Measurements from ENCODE around the gene TMEM63C. TPM values are rescaled to one million over a fixed set of nuclear protein-coding genes. Genes with fewer than 3 reads are reported as not detected.

TMEM63C gene
- total and polyA plus RNA-seq, 2 donors (not counting 1 experiment from before 2014, with no cell fraction given) = 0.63 to 3.2 TPM

- H2AFZ ChIP-seq (ENCODE audit: insufficient read depth, low read depth, low read length, poor library complexity, severe bottlenecking) = no peak overlapping the region
- H3K27me3 Mint-ChIP-seq = peaks cover 20% of the 10 kb centered on the region
- H3K4me2 ChIP-seq (replicated peaks; ENCODE audit: low read depth, low read length, poor library complexity, severe bottlenecking) = no peak overlapping the region
- H3K9ac ChIP-seq (ENCODE audit: low read length) = no peak overlapping the region
- H3K36me3 ChIP-seq (replicated peaks in 1 of 2; ENCODE audit: control extremely low read depth in 1 of 2, control insufficient read depth in 1 of 2, extremely low read depth in 1 of 2, insufficient read depth in 2 of 2, low read length in 1 of 2) = no peaks in the 10 kb centered on the region
- peaks cover 0 to 3% (median 0%) of the 10 kb centered on the region in 4 experiments for H3K27me3 ChIP-seq (replicated peaks in 1 of 4; ENCODE audit: control extremely low read depth in 1 of 4, control insufficient read depth in 3 of 4, insufficient read depth in 4 of 4, low read length in 3 of 4)
- H3K4me1 Mint-ChIP-seq = no peaks in the 10 kb centered on the region
- H3K79me2 ChIP-seq (ENCODE audit: control insufficient read depth, insufficient read depth, low read length) = no peaks in the 10 kb centered on the region
- 87% methylated on average over 8 of the region's 9 CpGs for WGBS (ENCODE audit: insufficient coverage)
- no peaks in the 10 kb centered on the region for H3K9me3 ChIP-seq (ENCODE audit: control extremely low read depth in 1 of 3, control insufficient read depth in 2 of 3, insufficient read depth in 1 of 3, low read length in 2 of 3)
- DNase-seq (no peak), ATAC-seq (ENCODE audit: low read depth) (no peak)
- no peaks in the 10 kb centered on the region for H3K4me1 ChIP-seq (ENCODE audit: control insufficient read depth in 2 of 2, insufficient read depth in 2 of 2, low read length in 2 of 2)
- H3K4me3 Mint-ChIP-seq = no peak overlapping the region
- no peaks in the 10 kb centered on the region for H3K9me3 Mint-ChIP-seq (ENCODE audit: insufficient read depth)
- no peak overlapping the region for H3K4me3 ChIP-seq (ENCODE audit: control extremely low read depth in 1 of 5, extremely low read depth in 1 of 5, insufficient read depth in 1 of 5, low read depth in 2 of 5, low read length in 4 of 5)
- H3K27ac ChIP-seq (ENCODE audit: low read length in 2 of 2) = no peak overlapping the region
- TF ChIP-seq EZH2 (IDR thresholded peaks at IDR 0.05; ENCODE audit: borderline replicate concordance, insufficient read depth, low read depth, low read length, poor library complexity, severe bottlenecking) = no peak
- TF ChIP-seq, protein P1, sequence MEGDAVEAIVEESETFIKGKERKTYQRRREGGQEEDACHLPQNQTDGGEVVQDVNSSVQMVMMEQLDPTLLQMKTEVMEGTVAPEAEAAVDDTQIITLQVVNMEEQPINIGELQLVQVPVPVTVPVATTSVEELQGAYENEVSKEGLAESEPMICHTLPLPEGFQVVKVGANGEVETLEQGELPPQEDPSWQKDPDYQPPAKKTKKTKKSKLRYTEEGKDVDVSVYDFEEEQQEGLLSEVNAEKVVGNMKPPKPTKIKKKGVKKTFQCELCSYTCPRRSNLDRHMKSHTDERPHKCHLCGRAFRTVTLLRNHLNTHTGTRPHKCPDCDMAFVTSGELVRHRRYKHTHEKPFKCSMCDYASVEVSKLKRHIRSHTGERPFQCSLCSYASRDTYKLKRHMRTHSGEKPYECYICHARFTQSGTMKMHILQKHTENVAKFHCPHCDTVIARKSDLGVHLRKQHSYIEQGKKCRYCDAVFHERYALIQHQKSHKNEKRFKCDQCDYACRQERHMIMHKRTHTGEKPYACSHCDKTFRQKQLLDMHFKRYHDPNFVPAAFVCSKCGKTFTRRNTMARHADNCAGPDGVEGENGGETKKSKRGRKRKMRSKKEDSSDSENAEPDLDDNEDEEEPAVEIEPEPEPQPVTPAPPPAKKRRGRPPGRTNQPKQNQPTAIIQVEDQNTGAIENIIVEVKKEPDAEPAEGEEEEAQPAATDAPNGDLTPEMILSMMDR (IDR thresholded peaks at IDR 0.05) = no peak
- no peak overlapping the region for H3K27ac Mint-ChIP-seq
- intact Hi-C loops (cut with micrococcal nuclease) = no loop called here
- POLR2A ChIA-PET = no interaction called here
- H4K20me1 ChIP-seq (ENCODE audit: control insufficient read depth, insufficient read depth, low read length, poor library complexity, severe bottlenecking) = no peaks in the 10 kb centered on the region
- CTCF ChIA-PET = no interaction called here
Measured at GRCh38 chr14:77195766-77196165, 14.2 kb downstream of the TMEM63C start.

DNA sequence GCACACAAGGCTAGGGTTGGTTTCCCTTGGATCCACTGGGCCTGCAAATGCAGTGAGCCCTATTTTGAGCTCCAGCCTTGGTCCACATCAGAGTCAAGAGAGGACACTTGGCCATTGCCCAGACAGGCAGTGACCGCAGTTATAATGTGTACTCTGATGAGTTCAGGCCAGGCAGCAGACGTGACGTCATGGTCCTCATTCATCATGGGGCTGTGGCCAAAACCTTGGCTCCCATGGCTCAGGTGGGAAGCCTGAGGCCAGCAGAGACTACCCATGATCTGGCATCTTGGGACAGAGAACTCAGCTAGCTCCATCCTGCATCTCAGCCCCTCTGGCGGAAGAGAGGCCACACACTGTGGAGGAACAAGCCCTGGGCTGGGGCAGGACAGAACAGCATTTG, 16.4 kb downstream of the TMEM63C start:
- Histone ChIP-seq H2AFZ (ENCODE audit: insufficient read depth, low read depth, low read length, poor library complexity, severe bottlenecking) (no peak overlapping the region), H3K4me1 (ENCODE audit: control insufficient read depth in 2 of 2, insufficient read depth in 2 of 2, low read length in 2 of 2) (no peaks in the 10 kb centered on the region), H3K4me2 (replicated peaks; ENCODE audit: low read depth, low read length, poor library complexity, severe bottlenecking) (no peak overlapping the region), H3K79me2 (ENCODE audit: control insufficient read depth, insufficient read depth, low read length) (no peaks in the 10 kb centered on the region), H3K36me3 (replicated peaks in 1 of 2; ENCODE audit: control extremely low read depth in 1 of 2, control insufficient read depth in 1 of 2, extremely low read depth in 1 of 2, insufficient read depth in 2 of 2, low read length in 1 of 2) (no peaks in the 10 kb centered on the region), H3K27ac (ENCODE audit: low read length in 2 of 2) (no peak overlapping the region), H3K9me3 (ENCODE audit: control extremely low read depth in 1 of 3, control insufficient read depth in 2 of 3, insufficient read depth in 1 of 3, low read length in 2 of 3) (peaks cover 0 to 2% (median 0%) of the 10 kb centered on the region in 3 donors), H4K20me1 (ENCODE audit: control insufficient read depth, insufficient read depth, low read length, poor library complexity, severe bottlenecking) (no peaks in the 10 kb centered on the region), H3K4me3 (ENCODE audit: control extremely low read depth in 1 of 5, extremely low read depth in 1 of 5, insufficient read depth in 1 of 5, low read depth in 2 of 5, low read length in 4 of 5) (no peak overlapping the region), H3K27me3 (replicated peaks in 1 of 4; ENCODE audit: control extremely low read depth in 1 of 4, control insufficient read depth in 3 of 4, insufficient read depth in 4 of 4, low read length in 3 of 4) (peaks cover 0 to 3% (median 0%) of the 10 kb centered on the region in 4 experiments), H3K9ac (ENCODE audit: low read length) (no peak overlapping the region)
- no peaks in the 10 kb centered on the region for H3K9me3 Mint-ChIP-seq (ENCODE audit: insufficient read depth)
- TF ChIP-seq, protein P1 (IDR thresholded peaks at IDR 0.05) = no peak
- no peak for TF ChIP-seq EZH2 (IDR thresholded peaks at IDR 0.05; ENCODE audit: borderline replicate concordance, insufficient read depth, low read depth, low read length, poor library complexity, severe bottlenecking)
- DNase-seq (no peak), ATAC-seq (ENCODE audit: low read depth) (no peak)
- intact Hi-C loops (cut with micrococcal nuclease) = no loop called here
- peaks cover 21% of the 10 kb centered on the region for H3K27me3 Mint-ChIP-seq
- H3K4me1 Mint-ChIP-seq = no peaks in the 10 kb centered on the region
- CTCF ChIA-PET = no interaction called here
- POLR2A ChIA-PET = no interaction called here
- no peak overlapping the region for H3K4me3 Mint-ChIP-seq
- H3K27ac Mint-ChIP-seq = no peak overlapping the region
- 94% methylated on average over 4 of the region's 4 CpGs for WGBS (ENCODE audit: insufficient coverage)
